Liver (tissue), 3 donors: ENCODE results near the gene PPP6R1.

Experiments used
- CTCF ChIP-seq: fragments of 150-350 bp; IDR thresholded peaks from 2 replicates; pipeline ENCODE4 v1.5.1; 2017; ENCODE audit warnings: improper control_type of control experiment, low read depth, low read length; ENCODE audit not compliant: missing input control
- EGR1 ChIP-seq, 2 donors: IDR thresholded peaks; 2 replicates each; pipeline ENCODE4 v1.6.1; 2016 to 2018; ENCODE audit warnings: antibody characterized with exemption in 2 of 2, low read depth in 2 of 2
- FOXA1 ChIP-seq: IDR thresholded peaks from 2 replicates; pipeline ENCODE4 v1.6.1; 2016; ENCODE audit warnings: antibody characterized with exemption
- FOXA2 ChIP-seq: IDR thresholded peaks from 2 replicates; pipeline ENCODE4 v1.6.1; 2016; ENCODE audit warnings: antibody characterized with exemption
- GABPA ChIP-seq, 2 donors: IDR thresholded peaks in 1 of 2; conservative IDR thresholded peaks in 1 of 2; 2 replicates each; pipeline ENCODE4 v1.6.1; 2016; ENCODE audit warnings: antibody characterized with exemption in 2 of 2, mild to moderate bottlenecking in 1 of 2, moderate library complexity in 1 of 2
- MAX ChIP-seq: IDR thresholded peaks from 2 replicates; pipeline ENCODE4 v1.6.1; 2016; ENCODE audit warnings: antibody characterized with exemption
- RXRA ChIP-seq, 2 donors: IDR thresholded peaks; 2 replicates each; pipeline ENCODE4 v1.6.1; 2017 to 2018; ENCODE audit warnings: antibody characterized with exemption in 2 of 2, mild to moderate bottlenecking in 1 of 2
- SP1 ChIP-seq: IDR thresholded peaks from 2 replicates; pipeline ENCODE4 v1.6.1; 2018; ENCODE audit warnings: antibody characterized with exemption, mild to moderate bottlenecking
- TAF1 ChIP-seq: conservative IDR thresholded peaks from 2 replicates; pipeline ENCODE4 v1.6.1; 2016; ENCODE audit warnings: antibody characterized with exemption, mild to moderate bottlenecking
- YY1 ChIP-seq: IDR thresholded peaks from 2 replicates; pipeline ENCODE4 v1.6.1; 2016; ENCODE audit warnings: antibody characterized with exemption, mild to moderate bottlenecking
- ZBTB33 ChIP-seq: IDR thresholded peaks from 2 replicates; pipeline ENCODE4 v1.6.1; 2016; ENCODE audit warnings: antibody characterized with exemption
- donor health status: healthy.
- donor health status: healthy.

- TF ChIP-seq CTCF (no peak), YY1 (no peak), RXRA (IDR thresholded peaks at IDR 0.05) (no peak), FOXA2 (no peak), GABPA (IDR thresholded peaks at IDR 0.05 in 1 of 2, conservative IDR thresholded peaks at IDR 0.05 in 1 of 2) (no peak), ZBTB33 (no peak), SP1 (no peak), EGR1 (IDR thresholded peaks at IDR 0.05; ENCODE audit: low read depth in 2 of 2) (no peak), MAX (no peak), TAF1 (no peak), FOXA1 (no peak)
Observed at GRCh38 chr19:55304980-55305379, 46.2 kb upstream of the PPP6R1 start.
